Measurements from ENCODE around the gene RNF150.

RNF150 gene

GRCh38 chr4:140969296-140969695 lies 164.0 kb downstream of the RNF150 start:
- DNase-seq: peak; percentile 42

- DNase-seq: no peak
These were observed 164.9 kb downstream of the RNF150 start for GRCh38 chr4:140968371-140968770.

GRCh38 chr4:140963883-140964282 lies 169.4 kb downstream of the RNF150 start:
- DNase-seq: no peak

GRCh38 chr4:140955641-140956040 lies 177.6 kb downstream of the RNF150 start:
- no peak for DNase-seq

GRCh38 chr4:140952717-140953116 lies 180.6 kb downstream of the RNF150 start:
- peak; percentile 64 for DNase-seq

- DNase-seq: no peak
These were observed 185.8 kb downstream of the RNF150 start for GRCh38 chr4:140947506-140947905.

GRCh38 chr4:140945106-140945505 lies 188.2 kb downstream of the RNF150 start:
- no peak for DNase-seq

GRCh38 chr4:140944572-140944971 lies 188.7 kb downstream of the RNF150 start:
- DNase-seq: no peak

GRCh38 chr4:140944199-140944515 lies 189.1 kb downstream of the RNF150 start:
- DNase-seq: no peak

GRCh38 chr4:140943486-140944198 lies 189.6 kb downstream of the RNF150 start:
- DNase-seq: no peak

- DNase-seq: no peak
These were observed 192.7 kb downstream of the RNF150 start for GRCh38 chr4:140940589-140940988.

- no peak for DNase-seq
These were observed 195.4 kb downstream of the RNF150 start for GRCh38 chr4:140937866-140938265.

- peak; percentile 29 for DNase-seq
These were observed 198.0 kb downstream of the RNF150 start for GRCh38 chr4:140935254-140935653.

- DNase-seq: no peak
These were observed 200.7 kb downstream of the RNF150 start for GRCh38 chr4:140932501-140933045.

- no peak for DNase-seq
These were observed 201.4 kb downstream of the RNF150 start for GRCh38 chr4:140931911-140932310.

GRCh38 chr4:140930557-140930956 lies 202.7 kb downstream of the RNF150 start:
- DNase-seq: no peak

- no peak for DNase-seq
These were observed 203.3 kb downstream of the RNF150 start for GRCh38 chr4:140930011-140930410.

- DNase-seq: no peak
These were observed 204.4 kb downstream of the RNF150 start for GRCh38 chr4:140928880-140929279.

GRCh38 chr4:140926672-140927071 lies 206.6 kb downstream of the RNF150 start:
- no peak for DNase-seq

GRCh38 chr4:140925417-140925816 lies 207.9 kb downstream of the RNF150 start:
- no peak for DNase-seq

- no peak for DNase-seq
These were observed 208.4 kb downstream of the RNF150 start for GRCh38 chr4:140924761-140925392.

GRCh38 chr4:140906993-140907962 lies 226.0 kb downstream of the RNF150 start:
- no peak for DNase-seq

GRCh38 chr4:140904904-140905303 lies 228.4 kb downstream of the RNF150 start:
- no peak for DNase-seq

Data from NCI-H82 (cell line).